ENCODE measurements around the gene ANKRD26. TPM values are rescaled to one million over a fixed set of nuclear protein-coding genes. Genes with fewer than 3 reads are reported as not detected.

ANKRD26 gene
- total RNA-seq, 1 experiment from 2014 or later = 2.9 TPM

DNA sequence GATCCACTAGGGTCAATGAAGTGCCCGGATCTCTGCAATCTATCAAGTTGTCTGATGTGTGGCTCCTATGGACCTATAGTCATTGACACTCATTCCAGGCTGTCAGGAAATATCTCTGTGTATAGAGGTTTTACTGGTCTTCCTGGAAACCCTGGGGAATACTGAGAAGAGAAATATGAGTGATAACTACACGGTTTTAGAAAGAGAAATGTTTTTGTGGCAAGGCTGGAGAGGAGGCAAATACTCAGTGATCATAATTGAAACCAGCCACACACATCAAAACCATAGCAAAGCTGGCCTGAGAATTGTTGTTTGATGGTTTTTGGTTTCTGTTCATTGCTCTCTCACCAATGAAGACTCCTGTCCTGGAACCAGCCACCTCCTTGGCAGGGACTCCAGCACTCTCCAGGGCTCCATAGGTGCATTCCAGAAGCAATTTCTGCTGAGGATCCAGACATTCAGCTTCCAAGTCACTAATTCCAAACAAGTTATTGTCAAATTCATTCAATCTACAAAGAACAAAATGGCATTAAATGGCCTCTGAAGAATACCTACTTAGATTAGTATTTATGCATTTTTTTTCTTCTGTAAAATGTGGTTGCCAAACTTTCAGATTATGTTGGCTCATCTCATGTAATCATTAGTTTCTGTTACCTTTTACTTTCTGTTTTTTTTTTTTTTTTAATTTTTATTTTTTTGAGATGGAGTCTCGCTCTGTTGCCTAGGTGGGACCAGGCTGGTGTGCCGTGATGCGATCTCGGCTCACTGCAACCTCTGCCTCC, 131.0 kb downstream of the ANKRD26 start:
- DNase-seq = no peak
- BruUV-seq (replicated peaks) = no TSS peak
- CTCF ChIA-PET = no interaction called here
- Histone ChIP-seq H3K27ac (ENCODE audit: low read length) (no peak overlapping the region), H3K9me3 (ENCODE audit: low read length) (no peaks in the 10 kb centered on the region), H3K4me2 (ENCODE audit: low read length) (no peak overlapping the region), H3K9ac (ENCODE audit: low read length) (no peak overlapping the region), H3K9me2 (replicated peaks; ENCODE audit: low read length) (no peaks in the 10 kb centered on the region), H4K20me1 (ENCODE audit: low read length) (no peaks in the 10 kb centered on the region), H3F3A (ENCODE audit: low read length, unreplicated experiment) (no peaks in the 10 kb centered on the region), H3K79me2 (ENCODE audit: low read length) (no peaks in the 10 kb centered on the region), H2AFZ (ENCODE audit: low read length) (no peak overlapping the region), H3K27me3 (ENCODE audit: low read length) (no peaks in the 10 kb centered on the region), H3K36me3 (ENCODE audit: low read depth, low read length) (no peaks in the 10 kb centered on the region), H3K4me3 (ENCODE audit: low read length) (no peak overlapping the region), H3K4me1 (ENCODE audit: insufficient read depth, low read length) (no peaks in the 10 kb centered on the region)
- POLR2A ChIA-PET (ENCODE audit: unreplicated experiment) = interaction anchor here (0.7 kb wide), 1 partner anchor 187 kb away, joined by 3 read pairs; no protein-coding TSS in a partner anchor
- ATAC-seq = no peak
- intact Hi-C loops (cut with micrococcal nuclease) = no loop called here
- TF ChIP-seq EZH2phosphoT487 (IDR thresholded peaks at IDR 0.05; ENCODE audit: borderline replicate concordance, low read length) (no peak), EZH2 (IDR thresholded peaks at IDR 0.05; ENCODE audit: low read length, unreplicated experiment) (no peak)
- TF ChIP-seq, protein P1, sequence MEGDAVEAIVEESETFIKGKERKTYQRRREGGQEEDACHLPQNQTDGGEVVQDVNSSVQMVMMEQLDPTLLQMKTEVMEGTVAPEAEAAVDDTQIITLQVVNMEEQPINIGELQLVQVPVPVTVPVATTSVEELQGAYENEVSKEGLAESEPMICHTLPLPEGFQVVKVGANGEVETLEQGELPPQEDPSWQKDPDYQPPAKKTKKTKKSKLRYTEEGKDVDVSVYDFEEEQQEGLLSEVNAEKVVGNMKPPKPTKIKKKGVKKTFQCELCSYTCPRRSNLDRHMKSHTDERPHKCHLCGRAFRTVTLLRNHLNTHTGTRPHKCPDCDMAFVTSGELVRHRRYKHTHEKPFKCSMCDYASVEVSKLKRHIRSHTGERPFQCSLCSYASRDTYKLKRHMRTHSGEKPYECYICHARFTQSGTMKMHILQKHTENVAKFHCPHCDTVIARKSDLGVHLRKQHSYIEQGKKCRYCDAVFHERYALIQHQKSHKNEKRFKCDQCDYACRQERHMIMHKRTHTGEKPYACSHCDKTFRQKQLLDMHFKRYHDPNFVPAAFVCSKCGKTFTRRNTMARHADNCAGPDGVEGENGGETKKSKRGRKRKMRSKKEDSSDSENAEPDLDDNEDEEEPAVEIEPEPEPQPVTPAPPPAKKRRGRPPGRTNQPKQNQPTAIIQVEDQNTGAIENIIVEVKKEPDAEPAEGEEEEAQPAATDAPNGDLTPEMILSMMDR (conservative IDR thresholded peaks at IDR 0.05; ENCODE audit: low read depth, low read length) = no peak

DNA sequence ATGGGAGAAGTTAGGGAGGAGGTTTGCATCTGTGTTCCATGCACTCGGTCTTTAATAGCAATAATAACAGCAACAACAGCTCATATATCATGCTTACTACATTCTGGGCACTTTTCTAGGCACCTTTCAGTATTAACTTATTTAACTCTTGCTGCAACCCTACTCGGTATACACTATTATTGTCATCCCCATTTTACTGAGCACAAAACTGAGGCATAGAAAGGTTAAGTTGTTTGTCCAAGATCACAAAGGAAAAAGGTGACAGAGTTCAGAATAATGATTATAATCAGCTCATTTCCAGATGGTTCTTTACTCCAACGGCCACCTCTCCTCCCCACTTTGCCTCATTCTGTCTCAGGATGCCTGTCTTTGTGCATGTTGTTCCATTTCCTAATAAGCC, 137.5 kb downstream of the ANKRD26 start:
- POLR2A ChIA-PET (ENCODE audit: unreplicated experiment) = no interaction called here
- H3F3A ChIP-seq (ENCODE audit: low read length, unreplicated experiment) = no peaks in the 10 kb centered on the region

More for the DNA sequence above, 137.5 kb downstream of the ANKRD26 start:
- CTCF ChIA-PET = no interaction called here
- TF ChIP-seq EZH2 (IDR thresholded peaks at IDR 0.05; ENCODE audit: low read length, unreplicated experiment) (no peak), EZH2phosphoT487 (IDR thresholded peaks at IDR 0.05; ENCODE audit: borderline replicate concordance, low read length) (no peak)
- TF ChIP-seq, protein P1 (conservative IDR thresholded peaks at IDR 0.05; ENCODE audit: low read depth, low read length) = no peak
- intact Hi-C loops (cut with micrococcal nuclease) = no loop called here
- H2AFZ ChIP-seq (ENCODE audit: low read length) = no peak overlapping the region
- H3K79me2 ChIP-seq (ENCODE audit: low read length) = no peaks in the 10 kb centered on the region
- ATAC-seq (no peak), DNase-seq (no peak)
- H3K36me3 ChIP-seq (ENCODE audit: low read depth, low read length) = no peaks in the 10 kb centered on the region
- no peak overlapping the region for H3K9ac ChIP-seq (ENCODE audit: low read length)
- no TSS peak for BruUV-seq (replicated peaks)
- no peaks in the 10 kb centered on the region for H4K20me1 ChIP-seq (ENCODE audit: low read length)
- no peaks in the 10 kb centered on the region for H3K9me3 ChIP-seq (ENCODE audit: low read length)
- H3K4me3 ChIP-seq (ENCODE audit: low read length) = no peak overlapping the region
- H3K27ac ChIP-seq (ENCODE audit: low read length) = no peak overlapping the region
- no peaks in the 10 kb centered on the region for H3K27me3 ChIP-seq (ENCODE audit: low read length)
- H3K9me2 ChIP-seq (replicated peaks; ENCODE audit: low read length) = no peaks in the 10 kb centered on the region
- no peak overlapping the region for H3K4me2 ChIP-seq (ENCODE audit: low read length)
- no peaks in the 10 kb centered on the region for H3K4me1 ChIP-seq (ENCODE audit: insufficient read depth, low read length)

Measured in PC-3 (cell line).